Choroid plexus epithelial cell (primary cell): Measurements from ENCODE around the gene GNAL.

Experiments used
- DNase-seq: peaks from one replicate; pipeline ENCODE4 v3.0.0-alpha.2; 2010; ENCODE audit warnings: low read depth
- H3K4me3 ChIP-seq: 2 replicates; pipeline ENCODE4 v1.5.1; 2011; ENCODE audit warnings: low read depth, mild to moderate bottlenecking, control low read depth, low read length, moderate library complexity
- CTCF ChIP-seq: conservative IDR thresholded peaks from 2 replicates; pipeline ENCODE4 v1.5.1; 2011; ENCODE audit warnings: low read depth, mild to moderate bottlenecking, control low read depth, inconsistent platforms, low read length, moderate library complexity

Gene GNAL

GRCh38 chr18:11669271-11669947, 19.7 kb upstream of the GNAL start:
- DNase-seq: no peak
- no peak overlapping the region for H3K4me3 ChIP-seq

DNA sequence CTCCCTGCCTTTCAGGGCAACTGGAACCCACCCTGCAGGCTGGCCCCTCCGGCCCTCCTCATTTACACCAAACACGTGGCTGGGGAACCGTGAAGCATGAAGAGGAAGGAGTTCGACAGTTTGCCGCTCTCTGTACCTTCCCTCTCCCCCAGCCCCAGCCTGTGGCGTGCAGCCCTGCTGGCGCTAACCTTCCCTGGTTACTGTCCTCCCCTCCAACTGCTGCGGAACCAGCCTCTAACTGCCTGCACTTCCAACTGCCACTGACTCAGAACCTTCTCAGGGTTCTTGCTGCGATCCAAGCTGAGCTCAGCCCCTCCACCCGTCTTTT, 19.2 kb upstream of the GNAL start:
- no peak for TF ChIP-seq CTCF
- H3K4me3 ChIP-seq: no peak overlapping the region
- DNase-seq: no peak

More at GRCh38 chr18:11669271-11669947, 19.7 kb upstream of the GNAL start:
- TF ChIP-seq CTCF: no peak

DNA sequence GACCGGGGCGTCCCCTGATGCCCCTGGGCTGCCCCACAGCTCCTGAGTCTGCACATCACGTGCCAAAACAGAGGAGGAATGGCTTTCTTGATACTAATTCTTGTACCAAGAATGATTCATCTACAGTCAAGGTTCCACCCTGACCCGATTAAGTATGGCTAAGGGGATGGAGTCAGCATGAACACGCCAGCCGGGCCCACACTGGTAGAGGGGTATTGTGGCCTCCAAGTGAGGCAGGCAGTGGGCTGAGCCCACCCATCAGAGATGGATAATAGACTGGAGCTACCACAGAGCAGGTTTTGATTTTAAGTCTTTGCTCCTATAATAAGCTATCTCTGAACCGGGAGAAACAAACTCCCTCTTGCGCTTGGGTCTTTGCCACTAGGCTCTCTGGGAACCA, 17.9 kb upstream of the GNAL start:
- no peak for DNase-seq
- H3K4me3 ChIP-seq: no peak overlapping the region
- TF ChIP-seq CTCF: no peak

GRCh38 chr18:11672198-11672597, 16.9 kb upstream of the GNAL start:
- TF ChIP-seq CTCF: no peak
- no peak overlapping the region for H3K4me3 ChIP-seq
- DNase-seq: no peak

DNA sequence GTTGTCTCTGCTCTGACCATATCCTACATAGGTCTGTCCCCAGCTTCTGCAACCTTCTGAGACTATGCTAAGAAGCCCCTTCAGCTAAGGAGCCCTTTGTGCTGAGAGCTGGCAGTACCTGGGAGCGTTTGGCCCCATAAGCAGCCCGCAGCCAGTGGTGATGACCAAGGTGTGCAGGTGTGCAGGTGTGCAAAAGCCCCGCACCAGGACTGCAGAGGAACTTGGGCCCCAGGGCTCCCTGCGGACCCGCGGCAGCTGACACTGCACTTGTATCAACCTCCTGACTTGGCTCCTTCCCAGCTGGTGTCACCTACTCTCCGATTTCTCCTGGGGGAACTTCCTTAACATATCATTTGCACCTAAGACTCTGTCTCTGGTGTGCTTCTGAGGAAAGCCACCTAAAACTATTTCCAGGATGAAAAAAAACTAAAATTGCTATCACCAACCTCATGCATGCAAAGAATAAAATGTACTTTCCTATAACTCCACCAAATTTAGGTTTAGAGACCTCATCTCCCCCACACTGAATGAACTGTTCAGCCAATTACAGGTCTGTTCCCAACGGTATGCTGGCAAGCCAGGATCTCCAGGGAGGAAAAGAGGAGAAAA, 16.1 kb upstream of the GNAL start:
- DNase-seq: no peak
- no peak overlapping the region for H3K4me3 ChIP-seq
- no peak for TF ChIP-seq CTCF

DNA sequence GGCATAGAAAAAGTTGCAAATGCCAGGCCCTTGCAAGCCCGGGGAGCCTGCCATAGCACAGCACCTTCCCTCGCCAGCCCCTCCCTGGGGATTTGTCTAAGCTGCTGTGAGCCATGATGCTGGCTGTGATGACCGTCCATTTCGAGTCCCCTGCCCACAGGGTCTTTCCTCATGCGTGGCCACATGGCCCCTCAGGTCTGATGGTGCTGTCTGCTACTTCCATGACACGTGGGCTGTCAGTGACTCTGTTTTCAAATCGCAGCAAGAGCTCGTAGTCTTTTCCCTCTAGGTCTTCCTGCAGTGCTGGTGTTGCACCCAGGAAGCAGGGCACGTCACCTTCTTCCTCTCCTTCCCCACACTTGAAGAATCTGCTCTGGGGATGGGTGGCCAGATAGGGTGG, 15.5 kb upstream of the GNAL start:
- no peak overlapping the region for H3K4me3 ChIP-seq
- TF ChIP-seq CTCF: no peak
- no peak for DNase-seq

DNA sequence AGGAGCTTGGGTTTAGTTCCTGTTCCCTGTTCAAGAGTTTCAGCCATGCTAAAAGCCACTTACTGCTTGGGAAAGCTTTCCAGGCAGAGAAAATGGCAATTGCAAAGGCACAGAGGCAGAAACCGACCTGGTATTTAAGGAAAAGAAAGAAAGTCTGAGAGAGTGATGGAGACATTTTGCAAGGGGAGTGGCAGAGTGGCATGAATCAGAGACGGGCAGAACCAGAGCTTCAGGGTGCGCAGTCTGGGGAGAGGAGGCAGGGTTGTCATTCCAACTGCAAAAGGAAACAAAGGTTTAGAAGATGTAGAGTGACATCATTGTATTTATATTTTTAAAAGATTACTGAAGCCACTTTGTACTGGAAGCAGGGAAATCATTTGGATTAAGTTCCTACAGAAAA, 14.9 kb upstream of the GNAL start:
- TF ChIP-seq CTCF: no peak
- no peak for DNase-seq
- no peak overlapping the region for H3K4me3 ChIP-seq
